Lung microvascular endothelial cell (primary cell): ENCODE measurements around the gene GJE1. TPM values are rescaled to one million over a fixed set of nuclear protein-coding genes. Genes with fewer than 3 reads are reported as not detected.
"Not testable (repeated sequence)": the region's sequence is repeated elsewhere in the genome, so short reads cannot be mapped to it uniquely, and the experiment has no call there.

ENCODE experiments used
- DNase-seq, 2 donors: peaks; one replicate each; pipeline versions ENCODE4 v3.0.0 to v3.0.0-alpha.2; 2010; ENCODE audit warnings: low read depth in 2 of 2
- total RNA-seq: library from RNA; depleted of rRNA; stranded (reverse); fragments of >200 nt; gene quantifications from 2 replicates; pipeline ENCODE4 v1.2.1, GENCODE V29; 2014

Gene GJE1
- not detected in 2 replicates for total RNA-seq

- no peak for DNase-seq
Measured at GRCh38 chr6:142132625-142133024, at the start of gene GJE1. Gene GJE1, plus strand, starts transcription at chr6:142132925. Its CDS starts 234 bp downstream, at chr6:142133159.

GRCh38 chr6:142087950-142088857 lies 44.5 kb upstream of the GJE1 start:
- no peak for DNase-seq

GRCh38 chr6:142088858-142089216 lies 43.9 kb upstream of the GJE1 start:
- DNase-seq: peak; percentile 33 to 59

GRCh38 chr6:142104820-142105219 lies 27.9 kb upstream of the GJE1 start:
- DNase-seq: not testable (repeated sequence)

- not testable (repeated sequence) for DNase-seq
Measured at GRCh38 chr6:142110820-142111219, 21.9 kb upstream of the GJE1 start.

- peak; percentile 80 to 85 for DNase-seq
Measured at GRCh38 chr6:142112451-142113061, 20.2 kb upstream of the GJE1 start.

GRCh38 chr6:142117366-142117765 lies 15.4 kb upstream of the GJE1 start:
- no peak for DNase-seq

GRCh38 chr6:142118328-142118727 lies 14.4 kb upstream of the GJE1 start:
- no peak for DNase-seq

GRCh38 chr6:142118925-142119324 lies 13.8 kb upstream of the GJE1 start:
- DNase-seq: peak in 1 of 2 donors; percentile 51

- no peak for DNase-seq
Measured at GRCh38 chr6:142121342-142121741, 11.4 kb upstream of the GJE1 start.

GRCh38 chr6:142130814-142131213 lies 1.9 kb upstream of the GJE1 start:
- no peak for DNase-seq

- DNase-seq: no peak
Measured at GRCh38 chr6:142138876-142139275, 6.2 kb downstream of the GJE1 start.

GRCh38 chr6:142141531-142141930 lies 8.8 kb downstream of the GJE1 start:
- not testable (repeated sequence) for DNase-seq

GRCh38 chr6:142146828-142147662 lies 14.3 kb downstream of the GJE1 start, which contains the start of the genes NMBR and VTA1:
Gene NMBR, minus strand, starts transcription at chr6:142147122. Its CDS starts 58,464 bp downstream, at chr6:142088658.
Gene VTA1, plus strand, starts transcription at chr6:142147263. Its CDS starts 25 bp downstream, at chr6:142147288.
- peak; percentile 100 for DNase-seq

GRCh38 chr6:142152746-142153145 lies 20.0 kb downstream of the GJE1 start:
- DNase-seq: peak in 1 of 2 donors; percentile 33

- no peak for DNase-seq
Measured at GRCh38 chr6:142153196-142153595, 20.5 kb downstream of the GJE1 start.

- DNase-seq: no peak
Measured at GRCh38 chr6:142154336-142154735, 21.6 kb downstream of the GJE1 start.

- DNase-seq: peak; percentile 8 to 13
Measured at GRCh38 chr6:142155091-142155490, 22.4 kb downstream of the GJE1 start.

- peak; percentile 46 to 53 for DNase-seq
Measured at GRCh38 chr6:142155895-142156757, 23.4 kb downstream of the GJE1 start.

GRCh38 chr6:142156758-142157068 lies 24.0 kb downstream of the GJE1 start:
- DNase-seq: not testable (repeated sequence)

- no peak for DNase-seq
Measured at GRCh38 chr6:142162780-142163179, 30.1 kb downstream of the GJE1 start.
